NCI-H2196 treated with DMSO at 0.1 percent for 48 hours (cell line): ENCODE results near the gene SELENOI.
"Not testable (repeated sequence)": the region's sequence is repeated elsewhere in the genome, so short reads cannot be mapped to it uniquely, and the experiment has no call there.

Source experiments
- DNase-seq: peaks from one replicate; lab custom pipeline; 2025; ENCODE audit not compliant: unreplicated experiment; lab: John Stamatoyannopoulos, UW

The SELENOI gene, protein sequence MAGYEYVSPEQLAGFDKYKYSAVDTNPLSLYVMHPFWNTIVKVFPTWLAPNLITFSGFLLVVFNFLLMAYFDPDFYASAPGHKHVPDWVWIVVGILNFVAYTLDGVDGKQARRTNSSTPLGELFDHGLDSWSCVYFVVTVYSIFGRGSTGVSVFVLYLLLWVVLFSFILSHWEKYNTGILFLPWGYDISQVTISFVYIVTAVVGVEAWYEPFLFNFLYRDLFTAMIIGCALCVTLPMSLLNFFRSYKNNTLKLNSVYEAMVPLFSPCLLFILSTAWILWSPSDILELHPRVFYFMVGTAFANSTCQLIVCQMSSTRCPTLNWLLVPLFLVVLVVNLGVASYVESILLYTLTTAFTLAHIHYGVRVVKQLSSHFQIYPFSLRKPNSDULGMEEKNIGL

DNA sequence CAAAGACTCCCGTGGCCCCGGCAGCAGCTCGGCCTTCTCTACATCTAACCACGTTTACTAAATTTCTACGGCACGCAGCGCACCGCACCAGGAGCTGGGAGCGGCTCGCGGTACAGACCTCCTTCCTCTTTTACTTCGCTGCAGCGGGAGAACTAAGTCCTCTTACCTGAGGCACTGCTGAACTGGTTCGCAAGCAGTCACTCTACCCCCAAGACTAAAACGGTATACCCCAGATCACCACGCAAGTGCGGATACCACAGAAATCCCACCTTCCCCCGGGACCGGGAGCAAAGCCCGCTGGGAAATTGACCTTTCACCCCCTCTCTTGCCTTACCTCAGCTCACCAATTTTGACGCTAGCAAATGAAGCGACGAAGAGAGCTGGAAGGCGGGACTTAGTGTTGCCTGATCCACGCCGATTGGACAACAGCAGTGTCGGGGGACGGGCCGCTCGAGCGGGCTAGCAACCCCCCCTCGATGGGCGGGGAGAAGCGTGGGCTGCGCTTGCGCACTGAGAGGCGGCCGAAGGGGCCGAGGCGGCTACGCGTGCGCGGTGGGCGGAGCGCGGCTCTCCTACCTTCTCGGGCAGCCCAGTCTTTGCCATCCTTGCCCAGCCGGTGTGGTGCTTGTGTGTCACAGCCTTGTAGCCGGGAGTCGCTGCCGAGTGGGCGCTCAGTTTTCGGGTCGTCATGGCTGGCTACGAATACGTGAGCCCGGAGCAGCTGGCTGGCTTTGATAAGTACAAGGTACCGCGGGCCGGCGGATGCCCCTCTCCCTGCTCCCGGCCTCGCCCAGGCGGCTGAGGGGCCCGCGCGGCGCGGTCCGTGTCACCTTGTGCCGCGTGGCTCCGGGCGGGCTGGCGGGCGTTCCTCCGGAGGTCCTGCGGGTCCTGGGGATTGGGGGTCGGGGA lies at the start of gene SELENOI:
TSS of gene SELENOI (plus strand) at position 599 of the 909 bp plus-strand sequence. CDS start at position 689, 90 bp downstream.
- DNase-seq, result peak; percentile 99

GRCh38 chr2:26297061-26297460 lies 48.9 kb upstream of the SELENOI start:
- DNase-seq, result no peak

- DNase-seq, result no peak
These were observed 47.7 kb upstream of the SELENOI start for GRCh38 chr2:26298286-26298637.

DNA sequence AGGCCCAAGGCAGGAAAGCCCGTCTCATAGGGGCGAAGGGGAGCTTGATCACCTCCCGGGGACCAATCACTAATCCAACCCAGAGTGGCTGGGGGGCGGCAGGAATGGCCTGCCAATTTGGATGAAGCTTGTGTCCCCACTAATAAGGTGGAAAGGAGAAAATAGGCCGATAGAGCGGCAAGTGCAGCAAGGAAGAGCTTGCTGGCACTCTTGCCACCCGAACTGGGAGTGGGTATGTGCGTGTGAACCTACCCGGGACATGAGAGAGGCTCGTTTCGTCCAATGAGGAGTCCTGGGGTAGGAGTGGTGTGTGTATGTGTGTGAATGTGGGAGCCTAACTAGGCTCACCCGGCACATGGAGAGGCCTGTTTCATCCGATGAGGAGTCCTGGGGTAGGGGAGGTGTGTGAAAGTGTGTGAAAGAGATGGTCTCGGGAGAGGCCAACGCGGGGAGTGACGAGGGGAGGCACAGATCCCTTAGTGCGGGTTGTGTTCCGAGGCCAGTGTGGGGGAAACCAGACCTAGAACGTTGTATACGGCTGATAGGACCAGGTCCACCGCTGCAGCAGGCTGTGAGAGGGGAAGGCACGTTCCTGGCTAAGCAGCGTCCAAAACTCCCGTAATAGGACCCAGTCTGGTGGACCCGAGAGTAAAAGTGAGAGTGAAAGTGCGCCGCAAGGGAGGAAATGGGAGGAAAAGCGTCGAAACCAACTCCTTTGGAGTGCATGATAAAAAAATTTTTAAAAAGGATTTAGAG lies 47.1 kb upstream of the SELENOI start:
- no peak for DNase-seq

DNA sequence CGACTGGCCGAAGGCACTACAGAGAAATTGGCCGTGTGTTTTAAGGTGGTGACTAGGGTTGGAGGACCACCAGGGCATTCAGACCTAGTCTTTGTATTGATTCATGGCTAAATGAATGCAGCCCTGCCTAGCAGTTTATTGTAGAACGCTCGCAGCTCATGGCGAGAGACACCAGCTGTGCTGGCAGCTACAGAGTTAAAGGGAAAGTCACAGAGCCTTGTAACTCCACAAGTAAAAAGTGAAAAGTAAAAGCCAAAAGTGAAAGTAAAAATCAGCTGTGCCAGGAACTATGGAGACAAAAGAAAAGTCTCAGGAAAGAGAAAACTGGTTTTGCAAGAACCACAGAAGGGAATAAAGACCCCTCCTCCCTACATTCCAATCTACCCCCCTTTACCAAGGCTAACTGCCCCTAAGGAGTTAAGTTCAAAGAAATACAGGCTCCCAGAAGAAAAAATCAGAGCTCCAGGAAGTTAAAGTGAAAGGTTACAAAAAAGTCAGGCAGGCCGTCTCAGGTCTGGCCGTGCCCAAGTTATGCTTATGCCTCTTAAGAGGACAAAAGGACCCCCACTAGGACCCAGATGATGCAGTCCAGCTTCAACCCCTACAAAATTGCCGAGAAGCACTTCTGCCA lies 46.4 kb upstream of the SELENOI start:
- no peak for DNase-seq

GRCh38 chr2:26300234-26300925 lies 45.6 kb upstream of the SELENOI start:
- no peak for DNase-seq

DNA sequence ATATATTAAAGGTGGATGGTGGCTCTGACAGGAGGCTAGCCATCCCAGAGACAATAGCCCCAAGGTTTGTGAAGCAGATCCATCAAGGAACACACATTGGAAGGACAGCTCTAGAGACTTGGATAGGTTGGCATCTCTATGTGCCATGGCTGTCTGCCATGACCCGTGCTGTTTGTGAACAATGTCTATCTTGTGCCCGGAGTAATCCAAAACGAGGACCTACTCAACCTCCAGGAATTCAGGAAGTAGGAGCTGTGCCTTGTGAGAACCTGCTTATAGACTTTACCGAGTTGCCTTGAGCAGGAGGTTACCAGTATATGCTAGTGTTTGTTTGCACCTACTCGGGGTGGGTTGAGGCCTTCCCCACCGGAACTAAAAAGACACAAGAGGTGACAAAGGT lies 43.1 kb upstream of the SELENOI start:
- DNase-seq, result no peak

GRCh38 chr2:26305094-26305493 lies 40.8 kb upstream of the SELENOI start:
- not testable (repeated sequence) for DNase-seq

DNA sequence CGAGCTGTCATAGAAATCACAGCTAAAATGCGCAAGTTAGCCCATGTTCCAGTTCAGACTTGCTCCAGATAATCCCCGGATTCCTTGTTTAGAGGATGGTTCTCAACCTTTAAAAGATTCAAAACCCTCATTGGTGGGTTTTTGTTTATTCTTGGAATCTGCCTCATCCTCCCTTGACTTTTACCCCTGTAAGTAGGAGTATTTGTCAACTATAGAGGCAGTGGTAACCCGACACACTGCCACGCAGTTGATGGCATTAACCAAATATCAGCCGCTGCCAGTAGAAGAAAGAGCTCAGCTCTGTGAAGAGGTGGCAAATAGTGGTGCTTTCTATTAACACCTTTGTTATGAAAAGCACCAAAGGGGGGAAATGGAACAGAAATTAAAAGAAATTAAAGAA lies 40.4 kb upstream of the SELENOI start:
- DNase-seq, result no peak

DNA sequence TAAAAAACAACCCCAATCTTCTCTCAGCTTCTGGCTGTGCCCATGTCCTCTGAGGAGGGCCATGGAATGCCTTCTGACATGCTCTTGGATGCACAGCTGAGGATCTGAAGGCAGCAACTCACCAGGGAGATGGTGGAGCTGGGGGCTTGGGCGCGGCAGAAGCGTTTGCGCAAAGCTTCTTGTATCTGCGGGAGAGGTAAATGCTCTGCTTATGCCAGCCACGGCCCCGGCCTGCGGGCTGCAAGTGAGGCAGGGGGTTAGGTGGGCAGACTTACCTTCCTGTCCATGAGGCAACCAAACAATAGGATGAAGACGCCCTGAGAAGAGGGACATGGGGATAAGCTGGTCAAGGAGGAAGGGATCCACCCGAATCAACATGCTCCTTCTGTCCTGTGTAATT lies 36.0 kb upstream of the SELENOI start:
- no peak for DNase-seq

GRCh38 chr2:26312471-26312870 lies 33.5 kb upstream of the SELENOI start:
- no peak for DNase-seq

DNA sequence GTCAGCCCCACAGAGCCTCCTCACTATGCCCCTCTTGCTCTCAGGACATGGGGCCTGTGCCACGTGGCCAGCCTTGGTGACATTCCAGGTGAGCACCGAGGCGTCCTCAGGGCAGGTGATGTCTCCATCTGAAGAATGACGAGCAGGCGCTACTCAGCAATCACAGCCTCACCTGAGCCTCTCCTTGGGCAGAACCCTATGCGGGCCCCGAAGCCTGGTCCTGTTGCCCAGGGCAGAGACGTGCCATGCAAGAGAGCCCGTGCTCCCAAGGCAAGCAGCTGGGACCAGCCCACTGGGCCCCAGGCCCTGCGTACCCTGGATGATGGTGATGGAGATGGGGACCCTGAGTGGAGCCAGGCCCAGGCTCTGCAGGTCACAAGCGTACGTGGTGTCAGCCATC lies 32.5 kb upstream of the SELENOI start:
- DNase-seq, result no peak

- DNase-seq, result no peak
These were observed 31.7 kb upstream of the SELENOI start for GRCh38 chr2:26314243-26314642.

- DNase-seq, result no peak
These were observed 29.9 kb upstream of the SELENOI start for GRCh38 chr2:26316041-26316440.

GRCh38 chr2:26316845-26317244 lies 29.1 kb upstream of the SELENOI start:
- no peak for DNase-seq

DNA sequence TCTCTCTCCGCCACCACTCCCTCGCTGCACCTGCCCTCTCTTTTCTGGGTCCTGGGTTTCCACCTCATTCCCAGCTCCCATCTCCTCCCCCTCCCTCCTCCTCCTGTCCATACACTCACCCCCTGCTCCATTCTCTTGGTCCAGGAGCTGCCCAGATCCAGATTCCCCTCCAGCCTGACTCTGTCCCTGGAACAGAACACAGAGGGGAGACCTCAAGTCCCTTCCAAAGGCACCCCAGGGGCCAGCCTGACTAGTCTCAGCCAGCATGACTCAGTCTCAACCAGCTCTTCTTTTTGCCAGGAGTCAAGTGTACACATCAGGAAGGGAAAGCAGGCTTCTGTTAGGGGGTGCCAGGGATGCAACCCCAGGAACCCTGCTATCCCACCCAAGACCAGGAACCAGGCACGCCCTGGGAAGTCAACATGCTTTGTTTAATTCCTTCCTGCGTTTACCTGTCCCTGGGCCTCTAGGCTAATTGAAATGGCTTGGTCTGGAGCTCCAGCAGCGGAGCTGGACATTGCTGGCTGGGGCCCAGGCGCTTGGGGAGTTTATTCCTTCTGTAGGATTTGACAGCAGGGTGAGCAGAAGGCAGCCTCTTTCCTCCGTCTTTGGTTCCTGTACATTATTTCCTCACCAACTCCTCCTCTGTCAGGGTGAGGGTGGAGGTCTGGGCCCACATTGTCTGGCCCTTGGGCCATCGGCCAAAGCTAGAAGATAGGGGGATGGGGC lies 28.4 kb upstream of the SELENOI start:
- no peak for DNase-seq

GRCh38 chr2:26318950-26319349 lies 27.0 kb upstream of the SELENOI start:
- DNase-seq, result no peak

- DNase-seq, result not testable (repeated sequence)
These were observed 21.5 kb upstream of the SELENOI start for GRCh38 chr2:26324479-26324878.

- no peak for DNase-seq
These were observed 21.0 kb upstream of the SELENOI start for GRCh38 chr2:26324903-26325302.

- DNase-seq, result no peak
These were observed 20.1 kb upstream of the SELENOI start for GRCh38 chr2:26325851-26326250.
